Neural cell (in vitro differentiated cells): ENCODE measurements around the gene CLEC4M. TPM values are rescaled to one million over a fixed set of nuclear protein-coding genes. Genes with fewer than 3 reads are reported as not detected.

Source experiments
- H2AFZ ChIP-seq: fragments of 200-600, 300-800 bp; sonication (generic), shearing (Covaris generic); 2 replicates; pipeline ENCODE4 v1.6.0; 2014; ENCODE audit warnings: low read depth, mild to moderate bottlenecking, antibody characterized with exemption, low read length, moderate library complexity
- H3F3A ChIP-seq: fragments of 200-600 bp; shearing (Covaris generic); 2 replicates; pipeline ENCODE4 v1.6.1; 2016; ENCODE audit warnings: mild to moderate bottlenecking, moderate library complexity, mixed read lengths, antibody characterized with exemption, low read length; ENCODE audit not compliant: insufficient read depth, poor library complexity, severe bottlenecking
- H3K27ac ChIP-seq: fragments of 200-600, 300-800 bp; sonication (generic), shearing (Covaris generic); 2 replicates; pipeline ENCODE4 v1.5.1; 2014; ENCODE audit warnings: mild to moderate bottlenecking, low read length, moderate library complexity
- H3K27me3 ChIP-seq: fragments of 300-800, 200-600 bp; sonication (generic), shearing (Covaris generic); 2 replicates; pipeline ENCODE4 v1.6.0; 2014; ENCODE audit warnings: mild to moderate bottlenecking, low read depth, low read length, moderate library complexity; ENCODE audit not compliant: insufficient read depth
- H3K36me3 ChIP-seq: fragments of 300-800, 200-600 bp; sonication (generic), shearing (Covaris generic); 2 replicates; pipeline ENCODE4 v1.5.1; 2014; ENCODE audit warnings: mild to moderate bottlenecking, antibody characterized with exemption, low read length, moderate library complexity; ENCODE audit not compliant: insufficient read depth
- H3K4me2 ChIP-seq: fragments of 300-800, 200-600 bp; sonication (generic), shearing (Covaris generic); 2 replicates; pipeline ENCODE4 v1.6.0; 2014; ENCODE audit warnings: mild to moderate bottlenecking, low read length
- H3K4me3 ChIP-seq: fragments of 300-800, 200-600 bp; sonication (generic), shearing (Covaris generic); 2 replicates; pipeline ENCODE4 v1.5.1; 2014; ENCODE audit warnings: mild to moderate bottlenecking, low read length, moderate library complexity
- H3K79me2 ChIP-seq: fragments of 200-600 bp; shearing (Covaris generic); replicated peaks from 2 replicates; pipeline ENCODE4 v1.6.0; 2014; ENCODE audit warnings: mild to moderate bottlenecking, low read length, moderate library complexity; ENCODE audit not compliant: insufficient read depth
- H3K9ac ChIP-seq: fragments of 300-800, 200-600 bp; sonication (generic), shearing (Covaris generic); 2 replicates; pipeline ENCODE4 v1.6.1; 2016; ENCODE audit warnings: mild to moderate bottlenecking, low read length, mixed read lengths
- H3K9me2 ChIP-seq: fragments of 200-600 bp; shearing (Covaris generic); 2 replicates; pipeline ENCODE4 v1.6.1; 2016; ENCODE audit warnings: mild to moderate bottlenecking, low read length, mixed read lengths; ENCODE audit not compliant: insufficient read depth
- H3K9me3 ChIP-seq: fragments of 200-600, 300-800 bp; sonication (generic), shearing (Covaris generic); 2 replicates; pipeline ENCODE4 v1.6.1; 2016; ENCODE audit warnings: mild to moderate bottlenecking, mixed run types, low read length, moderate library complexity, mixed read lengths
- H4K20me1 ChIP-seq: fragments of 200-600 bp; shearing (Covaris generic); 2 replicates; pipeline ENCODE4 v1.6.1; 2016; ENCODE audit warnings: mild to moderate bottlenecking, mixed run types; ENCODE audit not compliant: insufficient read depth
- EP300 ChIP-seq: fragments of 450-650 bp; conservative IDR thresholded peaks from 2 replicates; pipeline ENCODE4 v1.6.1; 2014; ENCODE audit warnings: antibody characterized with exemption, mild to moderate bottlenecking, moderate library complexity; ENCODE audit not compliant: poor library complexity, severe bottlenecking
- EZH2 ChIP-seq: fragments of 200-600, 300-800 bp; shearing (Covaris generic), sonication (generic); IDR thresholded peaks from 2 replicates; pipeline ENCODE4 v1.6.1; 2014; ENCODE audit warnings: antibody characterized with exemption, low read length, borderline replicate concordance, mild to moderate bottlenecking; ENCODE audit not compliant: insufficient read depth, poor library complexity, severe bottlenecking
- MXI1 ChIP-seq: fragments of 450-650 bp; conservative IDR thresholded peaks from 2 replicates; pipeline ENCODE4 v1.6.1; 2014; ENCODE audit warnings: antibody characterized with exemption, mild to moderate bottlenecking; ENCODE audit not compliant: poor library complexity, severe bottlenecking
- POLR2AphosphoS5 ChIP-seq: IDR thresholded peaks from 2 replicates; pipeline ENCODE4 v1.6.1; 2012
- RAD21 ChIP-seq: fragments of 450-650 bp; conservative IDR thresholded peaks from 2 replicates; pipeline ENCODE4 v1.6.1; 2014; ENCODE audit warnings: antibody characterized with exemption, mild to moderate bottlenecking, moderate library complexity
- SMC3 ChIP-seq: fragments of 450-650 bp; conservative IDR thresholded peaks from 2 replicates; pipeline ENCODE4 v1.6.1; 2014; ENCODE audit warnings: antibody characterized with exemption, mild to moderate bottlenecking, moderate library complexity; ENCODE audit not compliant: poor library complexity
- TAF1 ChIP-seq: IDR thresholded peaks from 2 replicates; pipeline ENCODE4 v1.6.1; 2012; ENCODE audit warnings: low read depth
- polyA plus RNA-seq: library from polyadenylated mRNA; depleted of rRNA; stranded (reverse); fragments of >200 nt; gene quantifications from 2 replicates; pipeline ENCODE4 v1.2.3, GENCODE V29; 2014
- TF ChIP-seq, protein P1 (sequence below): fragments of 450-650 bp; IDR thresholded peaks from 2 replicates; pipeline ENCODE4 v1.5.1; 2014; ENCODE audit warnings: antibody characterized with exemption, mild to moderate bottlenecking, moderate library complexity; ENCODE audit not compliant: poor library complexity, severe bottlenecking
- TF ChIP-seq, protein P2 (sequence below): IDR thresholded peaks from 2 replicates; pipeline ENCODE4 v1.6.1; 2012; ENCODE audit warnings: borderline replicate concordance

The CLEC4M gene
- polyA plus RNA-seq, 1 donor from 2014 or later: not detected

DNA sequence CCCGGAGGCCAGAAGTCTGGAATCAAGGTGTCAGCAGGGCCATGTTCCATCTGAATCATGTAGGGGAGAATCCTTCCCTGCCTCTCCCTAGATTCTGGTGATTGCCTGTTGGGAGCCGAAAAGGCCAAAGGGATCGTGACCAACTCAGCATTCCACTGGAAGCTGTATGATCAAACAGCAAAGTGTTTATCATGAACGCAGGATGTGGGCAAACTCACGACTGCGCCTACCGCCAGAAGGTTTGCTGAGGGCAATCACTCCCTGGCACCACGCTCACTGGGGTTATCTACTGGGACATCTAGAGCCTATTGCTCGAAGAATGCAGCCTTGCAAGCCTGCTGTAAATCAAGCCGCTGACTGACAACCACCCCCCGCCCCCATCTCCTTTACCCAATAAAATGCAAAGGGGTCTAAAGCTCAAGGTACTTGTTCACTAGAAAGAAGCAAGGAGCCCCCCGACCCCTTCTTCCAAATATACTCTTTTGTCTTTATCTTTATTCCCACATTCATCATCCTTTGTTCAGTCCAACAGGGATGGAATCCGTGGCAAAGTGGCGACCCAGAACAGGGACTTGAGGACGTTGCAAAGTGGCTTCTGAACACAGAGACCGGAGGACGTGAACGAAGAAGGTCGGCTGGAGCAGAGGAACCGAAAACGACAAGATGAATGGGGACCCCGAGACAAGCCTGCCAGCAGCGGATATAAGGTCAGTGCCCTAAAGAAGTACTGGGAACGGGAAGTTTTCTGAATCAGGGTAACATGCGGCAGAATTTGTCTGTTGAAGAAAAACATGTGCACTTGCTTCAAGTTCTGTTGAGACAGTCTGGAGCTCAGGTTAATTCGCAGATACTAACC is 16.8 kb downstream of the CLEC4M start:
- Histone ChIP-seq H3K9me2 (no peaks in the 10 kb centered on the region), H3K9ac (no peak overlapping the region), H3K4me2 (no peak overlapping the region), H3K9me3 (no peaks in the 10 kb centered on the region), H3K4me3 (no peak overlapping the region), H4K20me1 (no peaks in the 10 kb centered on the region), H3K27ac (no peak overlapping the region), H3K79me2 (no peaks in the 10 kb centered on the region), H3K27me3 (no peaks in the 10 kb centered on the region), H3F3A (no peaks in the 10 kb centered on the region), H3K36me3 (no peaks in the 10 kb centered on the region), H2AFZ (no peak overlapping the region)
- no peak for TF ChIP-seq EZH2

DNA sequence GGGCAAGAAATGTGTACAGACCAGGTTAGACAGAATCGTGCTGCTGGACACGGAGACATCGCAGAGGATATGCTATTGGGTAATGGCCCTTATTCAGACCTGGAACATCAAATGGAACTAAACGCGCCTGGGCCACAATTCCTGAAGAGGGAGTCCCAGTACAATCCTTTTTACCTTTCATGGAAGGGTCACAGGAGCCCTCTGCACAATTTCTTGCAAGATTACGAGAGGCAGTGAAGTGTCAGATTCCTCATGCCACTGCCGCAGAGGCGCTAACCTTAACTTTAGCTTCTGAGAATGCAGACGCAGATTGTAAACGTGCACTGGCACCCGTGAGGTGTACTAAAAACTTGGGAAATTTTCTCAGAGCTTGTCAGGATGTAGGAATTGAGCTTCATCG is 18.1 kb downstream of the CLEC4M start:
- H4K20me1 ChIP-seq: no peaks in the 10 kb centered on the region
- H3K4me2 ChIP-seq: no peak overlapping the region
- H3K4me3 ChIP-seq: no peak overlapping the region
- H3K9me3 ChIP-seq: no peaks in the 10 kb centered on the region
- H3K79me2 ChIP-seq: no peaks in the 10 kb centered on the region
- no peak overlapping the region for H3K27ac ChIP-seq
- H3K9ac ChIP-seq: no peak overlapping the region
- H3K9me2 ChIP-seq: no peaks in the 10 kb centered on the region
- TF ChIP-seq RAD21 (no peak), TAF1 (no peak), SMC3 (no peak), POLR2AphosphoS5 (no peak), EP300 (no peak)
- TF ChIP-seq, protein P1, sequence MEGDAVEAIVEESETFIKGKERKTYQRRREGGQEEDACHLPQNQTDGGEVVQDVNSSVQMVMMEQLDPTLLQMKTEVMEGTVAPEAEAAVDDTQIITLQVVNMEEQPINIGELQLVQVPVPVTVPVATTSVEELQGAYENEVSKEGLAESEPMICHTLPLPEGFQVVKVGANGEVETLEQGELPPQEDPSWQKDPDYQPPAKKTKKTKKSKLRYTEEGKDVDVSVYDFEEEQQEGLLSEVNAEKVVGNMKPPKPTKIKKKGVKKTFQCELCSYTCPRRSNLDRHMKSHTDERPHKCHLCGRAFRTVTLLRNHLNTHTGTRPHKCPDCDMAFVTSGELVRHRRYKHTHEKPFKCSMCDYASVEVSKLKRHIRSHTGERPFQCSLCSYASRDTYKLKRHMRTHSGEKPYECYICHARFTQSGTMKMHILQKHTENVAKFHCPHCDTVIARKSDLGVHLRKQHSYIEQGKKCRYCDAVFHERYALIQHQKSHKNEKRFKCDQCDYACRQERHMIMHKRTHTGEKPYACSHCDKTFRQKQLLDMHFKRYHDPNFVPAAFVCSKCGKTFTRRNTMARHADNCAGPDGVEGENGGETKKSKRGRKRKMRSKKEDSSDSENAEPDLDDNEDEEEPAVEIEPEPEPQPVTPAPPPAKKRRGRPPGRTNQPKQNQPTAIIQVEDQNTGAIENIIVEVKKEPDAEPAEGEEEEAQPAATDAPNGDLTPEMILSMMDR: no peak
- TF ChIP-seq, protein P2, sequence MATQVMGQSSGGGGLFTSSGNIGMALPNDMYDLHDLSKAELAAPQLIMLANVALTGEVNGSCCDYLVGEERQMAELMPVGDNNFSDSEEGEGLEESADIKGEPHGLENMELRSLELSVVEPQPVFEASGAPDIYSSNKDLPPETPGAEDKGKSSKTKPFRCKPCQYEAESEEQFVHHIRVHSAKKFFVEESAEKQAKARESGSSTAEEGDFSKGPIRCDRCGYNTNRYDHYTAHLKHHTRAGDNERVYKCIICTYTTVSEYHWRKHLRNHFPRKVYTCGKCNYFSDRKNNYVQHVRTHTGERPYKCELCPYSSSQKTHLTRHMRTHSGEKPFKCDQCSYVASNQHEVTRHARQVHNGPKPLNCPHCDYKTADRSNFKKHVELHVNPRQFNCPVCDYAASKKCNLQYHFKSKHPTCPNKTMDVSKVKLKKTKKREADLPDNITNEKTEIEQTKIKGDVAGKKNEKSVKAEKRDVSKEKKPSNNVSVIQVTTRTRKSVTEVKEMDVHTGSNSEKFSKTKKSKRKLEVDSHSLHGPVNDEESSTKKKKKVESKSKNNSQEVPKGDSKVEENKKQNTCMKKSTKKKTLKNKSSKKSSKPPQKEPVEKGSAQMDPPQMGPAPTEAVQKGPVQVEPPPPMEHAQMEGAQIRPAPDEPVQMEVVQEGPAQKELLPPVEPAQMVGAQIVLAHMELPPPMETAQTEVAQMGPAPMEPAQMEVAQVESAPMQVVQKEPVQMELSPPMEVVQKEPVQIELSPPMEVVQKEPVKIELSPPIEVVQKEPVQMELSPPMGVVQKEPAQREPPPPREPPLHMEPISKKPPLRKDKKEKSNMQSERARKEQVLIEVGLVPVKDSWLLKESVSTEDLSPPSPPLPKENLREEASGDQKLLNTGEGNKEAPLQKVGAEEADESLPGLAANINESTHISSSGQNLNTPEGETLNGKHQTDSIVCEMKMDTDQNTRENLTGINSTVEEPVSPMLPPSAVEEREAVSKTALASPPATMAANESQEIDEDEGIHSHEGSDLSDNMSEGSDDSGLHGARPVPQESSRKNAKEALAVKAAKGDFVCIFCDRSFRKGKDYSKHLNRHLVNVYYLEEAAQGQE: no peak
- no peaks in the 10 kb centered on the region for H3F3A ChIP-seq
- H2AFZ ChIP-seq: no peak overlapping the region
- H3K36me3 ChIP-seq: no peaks in the 10 kb centered on the region
- no peaks in the 10 kb centered on the region for H3K27me3 ChIP-seq

DNA sequence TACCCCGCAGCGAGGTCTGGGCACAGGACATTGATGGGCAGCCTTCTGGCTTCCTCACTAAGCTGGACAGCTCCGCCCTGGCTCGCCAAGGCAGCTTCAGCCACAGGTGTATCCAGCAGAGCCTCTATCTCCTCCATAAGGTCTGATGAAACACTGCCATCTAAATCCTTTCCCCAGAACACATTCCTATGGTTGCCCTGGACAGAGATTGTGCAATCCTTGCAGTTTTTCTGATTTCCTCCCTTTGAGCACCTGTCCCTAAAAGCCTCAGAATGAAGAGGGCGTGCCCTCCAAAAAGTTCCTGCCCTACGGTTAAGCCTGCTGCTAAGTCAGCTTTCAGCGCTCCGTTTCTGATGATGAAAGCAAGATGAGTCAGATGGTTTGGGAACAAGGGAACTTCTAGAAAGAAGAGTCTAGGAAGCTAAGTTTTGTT is 21.0 kb downstream of the CLEC4M start:
- Histone ChIP-seq H4K20me1 (no peaks in the 10 kb centered on the region), H3K9ac (no peak overlapping the region), H3K9me3 (no peaks in the 10 kb centered on the region), H3K4me3 (no peak overlapping the region), H3K4me2 (no peak overlapping the region), H3K27me3 (peaks cover 23% of the 10 kb centered on the region), H3F3A (no peaks in the 10 kb centered on the region), H3K36me3 (no peaks in the 10 kb centered on the region), H3K9me2 (no peaks in the 10 kb centered on the region), H3K27ac (no peak overlapping the region), H3K79me2 (no peaks in the 10 kb centered on the region), H2AFZ (no peak overlapping the region)
- TF ChIP-seq POLR2AphosphoS5 (no peak), MXI1 (no peak), RAD21 (no peak), SMC3 (no peak), EZH2 (no peak), EP300 (no peak), TAF1 (no peak)
- TF ChIP-seq, protein P1: no peak
- TF ChIP-seq, protein P2: no peak
